Retinal pigment epithelial cell (primary cell): ENCODE measurements around the gene SEL1L2.

ENCODE experiments used
- DNase-seq: peaks from one replicate; pipeline ENCODE4 v3.0.0-alpha.2; 2010; ENCODE audit warnings: low read depth
- H3K4me3 ChIP-seq: 2 replicates; pipeline ENCODE4 v1.5.1; 2011; ENCODE audit warnings: mild to moderate bottlenecking, low read length, control low read depth, moderate library complexity
- TF ChIP-seq, protein P1 (sequence below): conservative IDR thresholded peaks from 2 replicates; pipeline ENCODE4 v1.5.1; 2011; ENCODE audit warnings: low read depth, low read length, control low read depth, inconsistent platforms

SEL1L2 gene

DNA sequence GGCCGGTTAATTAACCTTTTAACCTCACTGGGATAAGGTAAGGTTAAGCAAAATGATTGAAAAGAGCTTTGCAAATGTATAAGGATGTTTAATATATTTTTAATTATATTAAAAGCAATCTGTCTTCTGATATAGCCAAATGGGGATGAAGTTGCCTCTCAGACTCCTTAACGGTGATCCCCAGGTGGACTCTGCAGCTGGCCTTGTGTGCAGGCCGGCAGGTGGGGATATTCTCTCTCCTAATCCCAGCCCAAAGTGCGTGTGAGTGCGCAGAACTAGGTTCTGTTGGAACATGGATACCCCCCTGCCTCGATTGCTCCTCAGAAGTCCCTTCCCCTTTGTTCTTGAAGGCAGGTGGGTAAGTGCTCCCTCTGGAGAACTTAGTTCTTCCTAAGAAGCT is 105.6 kb downstream of the SEL1L2 start:
- TF ChIP-seq, protein P1, sequence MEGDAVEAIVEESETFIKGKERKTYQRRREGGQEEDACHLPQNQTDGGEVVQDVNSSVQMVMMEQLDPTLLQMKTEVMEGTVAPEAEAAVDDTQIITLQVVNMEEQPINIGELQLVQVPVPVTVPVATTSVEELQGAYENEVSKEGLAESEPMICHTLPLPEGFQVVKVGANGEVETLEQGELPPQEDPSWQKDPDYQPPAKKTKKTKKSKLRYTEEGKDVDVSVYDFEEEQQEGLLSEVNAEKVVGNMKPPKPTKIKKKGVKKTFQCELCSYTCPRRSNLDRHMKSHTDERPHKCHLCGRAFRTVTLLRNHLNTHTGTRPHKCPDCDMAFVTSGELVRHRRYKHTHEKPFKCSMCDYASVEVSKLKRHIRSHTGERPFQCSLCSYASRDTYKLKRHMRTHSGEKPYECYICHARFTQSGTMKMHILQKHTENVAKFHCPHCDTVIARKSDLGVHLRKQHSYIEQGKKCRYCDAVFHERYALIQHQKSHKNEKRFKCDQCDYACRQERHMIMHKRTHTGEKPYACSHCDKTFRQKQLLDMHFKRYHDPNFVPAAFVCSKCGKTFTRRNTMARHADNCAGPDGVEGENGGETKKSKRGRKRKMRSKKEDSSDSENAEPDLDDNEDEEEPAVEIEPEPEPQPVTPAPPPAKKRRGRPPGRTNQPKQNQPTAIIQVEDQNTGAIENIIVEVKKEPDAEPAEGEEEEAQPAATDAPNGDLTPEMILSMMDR, result no peak
- no peak for DNase-seq
- no peak overlapping the region for H3K4me3 ChIP-seq

DNA sequence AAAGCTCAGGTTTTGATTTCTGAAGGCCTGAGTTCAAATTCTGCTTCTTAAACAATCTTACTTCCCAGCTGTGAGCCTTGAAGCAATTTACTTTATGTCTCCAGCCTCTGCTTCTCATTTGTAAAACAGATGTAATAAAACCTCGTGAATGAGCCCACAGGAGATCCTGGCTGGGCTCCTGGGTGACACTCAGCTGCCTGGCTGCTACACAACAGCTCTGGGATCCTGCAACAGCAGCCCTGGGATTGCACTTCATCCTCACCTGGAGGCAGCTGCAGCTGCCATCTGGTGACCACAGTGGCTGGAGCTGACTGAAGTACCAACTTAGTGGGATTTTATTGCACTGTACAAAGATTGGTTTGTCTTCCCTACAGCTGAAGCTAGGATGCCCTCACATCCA is 107.0 kb downstream of the SEL1L2 start:
- TF ChIP-seq, protein P1, result no peak
- no peak overlapping the region for H3K4me3 ChIP-seq
- DNase-seq, result no peak

DNA sequence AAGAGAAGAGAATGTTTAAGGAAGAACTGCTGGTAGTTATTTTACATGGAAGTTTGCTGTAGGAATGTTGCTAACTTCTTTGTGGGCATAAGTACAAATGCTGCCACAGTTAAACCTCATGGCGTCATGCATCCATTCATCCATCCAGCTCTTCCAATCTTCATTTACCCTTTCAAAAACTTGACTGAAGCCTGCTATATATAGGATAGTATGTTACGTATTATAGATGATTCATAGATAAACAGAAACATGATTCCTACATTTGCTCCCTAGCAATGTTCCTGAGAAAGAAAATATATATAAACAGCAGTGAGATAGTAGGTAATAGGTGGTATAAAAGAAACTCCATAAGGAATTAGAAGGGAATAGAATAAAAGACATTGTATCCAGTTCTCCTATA is 111.8 kb downstream of the SEL1L2 start:
- no peak for DNase-seq
- TF ChIP-seq, protein P1, result no peak
- H3K4me3 ChIP-seq, result no peak overlapping the region

DNA sequence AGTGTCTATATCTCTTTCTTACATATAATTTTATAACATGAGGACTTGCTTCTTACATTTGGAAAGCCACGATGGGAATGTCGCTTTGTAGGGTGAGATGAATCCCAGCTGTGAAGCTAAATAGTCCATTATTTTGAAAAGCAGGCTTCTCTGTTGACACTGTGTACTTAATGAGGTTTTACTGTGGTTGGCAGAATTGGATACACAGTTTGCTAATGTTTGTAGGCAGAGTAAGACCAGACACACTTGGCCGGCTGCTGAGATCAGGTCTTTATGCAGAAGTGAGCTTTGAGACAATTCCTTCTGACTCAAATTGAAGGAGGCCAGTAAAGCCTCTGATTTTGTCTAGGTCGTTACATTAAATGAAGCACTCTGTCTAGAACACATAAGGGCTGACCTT is 112.6 kb downstream of the SEL1L2 start:
- H3K4me3 ChIP-seq, result no peak overlapping the region
- no peak for DNase-seq

DNA sequence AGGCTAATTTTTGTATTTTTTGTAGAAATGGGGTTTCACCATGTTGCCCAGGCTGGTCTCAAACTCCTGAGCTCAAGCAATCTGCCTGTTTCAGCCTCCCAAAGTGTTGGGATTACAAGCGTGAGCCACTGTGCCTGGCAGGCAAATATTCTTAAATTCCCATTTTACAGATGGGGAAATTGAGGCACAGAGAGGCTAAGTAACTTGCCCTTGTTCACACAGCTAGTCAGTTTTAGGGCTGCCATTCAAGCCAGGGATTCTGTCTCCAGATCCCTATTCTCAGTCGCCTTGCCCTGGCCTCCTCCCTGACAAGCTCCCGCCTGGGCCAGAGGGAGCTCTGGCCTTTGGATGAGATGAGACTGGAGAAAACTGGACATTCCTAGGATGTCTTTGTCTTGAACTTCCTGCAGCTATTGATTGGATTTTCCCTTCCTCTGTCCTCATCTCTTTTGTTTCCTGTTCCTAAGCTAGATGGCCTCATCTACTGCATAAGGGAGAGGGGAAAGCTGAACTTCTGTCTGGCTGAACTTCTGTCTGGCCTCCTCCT is 115.1 kb downstream of the SEL1L2 start:
- no peak for DNase-seq
- H3K4me3 ChIP-seq, result no peak overlapping the region
- TF ChIP-seq, protein P1, result no peak

More for the DNA sequence above, 112.6 kb downstream of the SEL1L2 start:
- TF ChIP-seq, protein P1, result no peak

DNA sequence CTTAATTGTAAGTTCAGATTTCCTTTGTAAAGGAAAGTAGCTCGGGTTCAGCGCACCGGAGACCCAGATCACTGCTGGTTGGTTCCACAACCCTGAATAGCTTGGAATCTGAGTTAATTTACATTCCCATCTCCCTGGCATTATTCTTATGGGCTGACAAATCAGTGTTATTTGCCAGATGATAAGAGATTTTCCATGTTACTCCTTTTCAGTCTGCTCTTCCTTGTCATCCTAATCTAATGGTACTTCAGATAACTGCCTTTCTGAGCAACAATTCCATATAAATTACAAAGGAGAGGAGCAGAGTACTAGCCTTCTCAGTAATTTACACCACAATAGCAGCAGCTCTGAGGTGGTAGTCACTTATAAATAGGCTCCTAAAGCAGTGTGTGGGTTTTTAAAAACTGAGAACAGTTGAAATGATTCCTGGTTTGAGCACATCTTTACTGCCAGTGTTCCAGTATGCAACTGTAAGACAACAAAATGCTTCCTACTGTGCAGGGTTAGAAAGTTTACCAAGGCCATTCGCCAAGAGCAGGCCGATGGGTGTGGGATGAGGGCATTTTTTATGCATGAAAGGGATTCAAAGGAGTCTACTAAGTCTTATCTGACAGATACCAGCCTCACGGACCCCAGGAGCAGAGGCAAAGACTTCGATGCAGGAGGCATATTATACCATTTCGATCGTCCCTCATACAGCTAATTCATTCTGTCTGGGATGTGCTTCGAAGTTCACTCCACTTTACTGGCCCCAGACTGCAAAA is 115.8 kb downstream of the SEL1L2 start:
- no peak overlapping the region for H3K4me3 ChIP-seq
- TF ChIP-seq, protein P1, result no peak

DNA sequence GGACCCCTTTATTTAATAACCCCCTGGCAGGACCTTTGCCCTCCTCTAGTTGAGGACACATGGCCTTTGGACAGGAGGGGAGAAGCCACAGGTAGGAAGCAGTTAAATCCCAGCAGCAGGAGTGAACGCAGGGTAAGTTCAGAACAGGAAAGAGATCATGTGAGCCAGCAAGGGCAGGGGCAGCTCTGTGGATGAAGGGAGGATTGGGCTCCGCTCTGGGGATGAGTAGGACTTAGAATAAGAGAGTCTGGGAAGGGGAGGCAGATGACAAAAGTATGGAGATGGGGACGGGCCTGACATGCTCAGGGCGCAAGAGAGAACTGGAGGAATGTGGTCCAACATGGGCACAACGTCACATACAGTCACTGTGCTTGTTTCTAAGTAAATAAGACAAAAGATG is 116.6 kb downstream of the SEL1L2 start:
- TF ChIP-seq, protein P1, result no peak
- DNase-seq, result no peak

More for the DNA sequence above, 115.8 kb downstream of the SEL1L2 start:
- no peak for DNase-seq

More for the DNA sequence above, 116.6 kb downstream of the SEL1L2 start:
- no peak overlapping the region for H3K4me3 ChIP-seq
